C4-2B (cell line): ENCODE measurements around the gene PDGFRB.

Experiments
- H3K27ac ChIP-seq: fragments of 450-650 bp; 2 replicates; pipeline ENCODE4 v1.5.1; 2017
- ZFX ChIP-seq: fragments of 450-650 bp; IDR thresholded peaks from 2 replicates; pipeline ENCODE4 v1.6.1; 2017
- TF ChIP-seq, protein P1 (sequence below): fragments of 450-650 bp; conservative IDR thresholded peaks from 2 replicates; pipeline ENCODE4 v1.5.1; 2017; ENCODE audit warnings: mild to moderate bottlenecking

Gene PDGFRB

DNA sequence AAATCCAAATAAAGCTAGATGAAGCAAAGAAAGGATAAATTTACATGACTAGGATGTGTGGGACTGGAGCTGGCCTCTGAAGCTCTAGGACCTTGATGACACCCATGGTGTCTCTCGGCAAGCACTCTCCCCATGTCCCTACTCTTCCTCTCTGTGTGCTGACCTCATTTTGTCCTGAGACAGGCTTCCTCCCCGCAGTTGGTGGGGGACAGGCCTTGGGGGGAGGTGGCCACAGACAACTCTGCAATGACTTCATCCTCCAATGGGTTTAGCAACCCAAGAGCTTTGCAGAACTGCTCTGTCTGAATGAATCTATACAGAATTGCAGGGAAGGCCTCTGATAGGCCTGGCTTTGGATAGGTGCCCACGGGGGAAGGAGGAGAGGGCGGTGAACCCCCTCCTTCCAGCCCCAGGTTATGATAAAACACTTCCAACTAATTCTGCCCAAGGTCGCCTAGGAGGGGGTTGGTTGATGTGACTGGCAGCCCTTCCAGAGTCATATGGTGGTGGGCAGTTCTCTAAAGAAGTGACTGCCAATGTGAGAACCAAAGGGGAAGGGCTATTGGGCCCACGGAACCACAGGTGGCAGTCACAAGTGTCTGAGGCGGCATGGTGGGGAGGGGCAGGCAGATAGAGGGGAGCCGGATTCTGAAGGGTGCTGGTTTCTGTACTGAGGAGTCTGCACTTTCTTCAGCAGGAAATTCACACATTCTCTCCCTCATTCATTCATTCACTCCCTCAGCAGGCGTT, 40.3 kb upstream of the PDGFRB start:
- H3K27ac ChIP-seq = no peak overlapping the region
- no peak for TF ChIP-seq ZFX
- TF ChIP-seq, protein P1, sequence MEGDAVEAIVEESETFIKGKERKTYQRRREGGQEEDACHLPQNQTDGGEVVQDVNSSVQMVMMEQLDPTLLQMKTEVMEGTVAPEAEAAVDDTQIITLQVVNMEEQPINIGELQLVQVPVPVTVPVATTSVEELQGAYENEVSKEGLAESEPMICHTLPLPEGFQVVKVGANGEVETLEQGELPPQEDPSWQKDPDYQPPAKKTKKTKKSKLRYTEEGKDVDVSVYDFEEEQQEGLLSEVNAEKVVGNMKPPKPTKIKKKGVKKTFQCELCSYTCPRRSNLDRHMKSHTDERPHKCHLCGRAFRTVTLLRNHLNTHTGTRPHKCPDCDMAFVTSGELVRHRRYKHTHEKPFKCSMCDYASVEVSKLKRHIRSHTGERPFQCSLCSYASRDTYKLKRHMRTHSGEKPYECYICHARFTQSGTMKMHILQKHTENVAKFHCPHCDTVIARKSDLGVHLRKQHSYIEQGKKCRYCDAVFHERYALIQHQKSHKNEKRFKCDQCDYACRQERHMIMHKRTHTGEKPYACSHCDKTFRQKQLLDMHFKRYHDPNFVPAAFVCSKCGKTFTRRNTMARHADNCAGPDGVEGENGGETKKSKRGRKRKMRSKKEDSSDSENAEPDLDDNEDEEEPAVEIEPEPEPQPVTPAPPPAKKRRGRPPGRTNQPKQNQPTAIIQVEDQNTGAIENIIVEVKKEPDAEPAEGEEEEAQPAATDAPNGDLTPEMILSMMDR = no peak

DNA sequence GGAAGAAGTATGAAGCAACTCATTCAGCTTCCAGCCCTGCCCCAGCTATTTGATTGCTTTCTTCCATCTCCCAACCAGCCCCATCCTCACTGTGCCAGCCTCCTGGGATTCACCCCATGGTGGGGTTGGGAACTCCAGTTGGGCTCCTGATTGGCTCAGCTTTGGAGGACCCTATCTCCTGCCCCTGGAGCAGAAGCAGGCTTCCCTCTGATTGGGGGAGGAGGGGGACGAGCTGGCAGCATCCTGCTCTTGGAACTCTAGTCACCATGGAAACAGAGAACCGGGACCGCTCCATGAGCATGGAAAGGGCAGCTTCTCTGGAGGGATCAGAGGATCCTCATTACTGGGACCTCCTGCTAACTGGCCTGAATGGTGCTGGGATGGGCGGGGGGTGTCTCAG, 36.8 kb upstream of the PDGFRB start:
- TF ChIP-seq ZFX = no peak
- TF ChIP-seq, protein P1 = no peak
- no peak overlapping the region for H3K27ac ChIP-seq

DNA sequence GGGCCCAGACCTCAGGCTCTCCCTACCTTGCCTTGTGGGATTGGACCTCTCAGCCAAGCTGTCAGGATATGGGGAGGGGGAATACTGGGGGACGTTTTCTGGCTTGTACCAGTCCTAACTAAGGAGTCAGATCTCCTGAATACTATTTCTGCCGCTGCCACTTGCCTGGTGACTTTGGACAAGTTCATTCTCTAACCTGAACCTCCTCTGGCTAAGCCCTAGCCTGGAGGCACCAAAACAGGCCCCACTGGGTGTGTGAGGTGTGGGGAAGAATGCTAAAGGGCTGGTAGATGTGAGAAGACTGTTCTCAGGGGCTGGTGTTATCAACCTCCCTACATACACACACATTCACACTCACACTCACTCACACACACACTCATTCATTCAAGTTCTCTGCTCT, 35.3 kb upstream of the PDGFRB start:
- no peak overlapping the region for H3K27ac ChIP-seq
- TF ChIP-seq, protein P1 = no peak
- no peak for TF ChIP-seq ZFX

DNA sequence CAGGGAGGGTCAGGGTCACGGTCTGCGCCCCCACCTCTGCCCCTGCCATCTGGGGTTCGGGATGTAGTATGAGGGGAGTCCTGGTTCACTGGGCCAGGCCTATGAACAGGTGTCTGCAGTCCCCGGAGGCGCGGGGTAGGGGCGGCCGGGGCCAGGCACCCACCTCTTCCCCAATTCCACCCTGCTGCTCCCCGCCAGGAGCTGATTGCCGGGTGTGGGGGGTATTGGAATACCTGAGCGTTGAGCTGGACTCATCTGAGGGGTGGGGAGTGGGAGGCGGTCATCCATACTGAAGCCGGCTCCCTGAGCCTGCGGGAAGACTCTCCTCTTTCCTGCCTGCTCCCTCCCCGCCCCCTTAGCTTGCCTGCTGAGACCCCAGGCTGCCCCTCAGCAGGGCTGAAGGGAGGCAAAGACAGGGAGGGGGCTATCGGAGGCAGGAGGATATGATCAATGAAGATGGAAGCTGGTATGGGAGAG, 34.9 kb upstream of the PDGFRB start:
- no peak for TF ChIP-seq ZFX
- no peak overlapping the region for H3K27ac ChIP-seq

DNA sequence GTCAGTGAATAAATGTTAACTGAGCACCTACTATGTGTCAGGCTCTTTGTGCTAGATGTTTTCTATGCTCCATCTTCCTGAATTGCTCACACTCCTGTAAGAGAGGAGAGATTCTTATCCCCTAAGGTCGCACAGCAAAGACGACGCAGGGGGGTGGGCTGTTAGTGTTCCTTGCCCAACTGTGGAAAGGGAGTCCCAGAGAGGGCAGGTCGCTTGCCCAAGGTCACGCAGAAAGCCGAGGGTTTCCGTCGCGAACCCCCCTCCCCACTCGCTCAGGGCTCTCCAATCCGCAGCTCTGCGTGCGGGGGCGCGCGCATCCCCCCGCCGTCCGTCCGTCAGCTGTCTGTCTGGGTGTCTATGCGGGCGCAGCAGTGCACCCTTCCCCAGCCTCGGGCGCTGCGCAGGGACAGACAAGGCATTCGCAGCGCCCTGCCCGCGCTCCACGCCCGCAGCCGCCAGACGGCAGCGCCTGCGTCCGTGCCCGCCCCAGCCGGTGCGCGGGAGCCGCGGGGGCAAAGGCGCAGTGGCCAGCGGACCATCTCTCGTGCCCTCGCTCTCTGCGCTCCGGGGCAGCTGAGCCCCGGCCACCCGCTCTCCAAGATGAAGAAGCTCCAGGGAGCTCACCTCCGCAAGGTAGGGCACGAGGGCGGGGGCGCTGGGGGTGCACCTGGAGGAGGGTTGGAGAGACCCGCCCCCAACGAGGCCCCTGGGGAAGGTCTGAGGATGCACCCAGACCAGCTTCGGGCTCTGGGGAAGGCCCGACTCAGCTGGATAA, 34.3 kb upstream of the PDGFRB start, which contains the start of gene SLC6A7:
TSS of gene SLC6A7 (plus strand) at position 335 of the 775 bp plus-strand sequence. CDS start at position 601, 266 bp downstream.
- no peak within 1 kb of the TSS for H3K27ac ChIP-seq
- TF ChIP-seq, protein P1 = no peak
- no peak for TF ChIP-seq ZFX

DNA sequence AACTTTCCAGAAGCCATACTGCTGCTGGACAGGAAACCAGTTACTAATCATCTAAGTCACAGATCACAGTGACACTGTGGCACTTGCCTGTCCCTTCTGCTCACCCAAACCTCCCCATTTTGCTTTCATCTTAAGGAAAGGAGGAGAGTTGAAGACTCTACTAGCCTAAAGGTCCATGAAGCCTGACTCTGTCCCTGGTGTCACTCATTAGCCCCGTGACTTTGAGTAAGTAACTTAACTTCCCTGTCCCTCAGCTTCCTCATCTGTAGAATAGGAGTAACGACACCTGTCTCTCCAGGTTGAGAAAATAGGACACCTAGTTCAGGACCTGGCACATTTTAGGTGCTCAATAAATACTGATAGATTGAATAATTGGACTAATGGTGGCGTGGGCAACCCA, 33.7 kb upstream of the PDGFRB start:
- no peak overlapping the region for H3K27ac ChIP-seq
- TF ChIP-seq, protein P1 = no peak
- TF ChIP-seq ZFX = no peak

DNA sequence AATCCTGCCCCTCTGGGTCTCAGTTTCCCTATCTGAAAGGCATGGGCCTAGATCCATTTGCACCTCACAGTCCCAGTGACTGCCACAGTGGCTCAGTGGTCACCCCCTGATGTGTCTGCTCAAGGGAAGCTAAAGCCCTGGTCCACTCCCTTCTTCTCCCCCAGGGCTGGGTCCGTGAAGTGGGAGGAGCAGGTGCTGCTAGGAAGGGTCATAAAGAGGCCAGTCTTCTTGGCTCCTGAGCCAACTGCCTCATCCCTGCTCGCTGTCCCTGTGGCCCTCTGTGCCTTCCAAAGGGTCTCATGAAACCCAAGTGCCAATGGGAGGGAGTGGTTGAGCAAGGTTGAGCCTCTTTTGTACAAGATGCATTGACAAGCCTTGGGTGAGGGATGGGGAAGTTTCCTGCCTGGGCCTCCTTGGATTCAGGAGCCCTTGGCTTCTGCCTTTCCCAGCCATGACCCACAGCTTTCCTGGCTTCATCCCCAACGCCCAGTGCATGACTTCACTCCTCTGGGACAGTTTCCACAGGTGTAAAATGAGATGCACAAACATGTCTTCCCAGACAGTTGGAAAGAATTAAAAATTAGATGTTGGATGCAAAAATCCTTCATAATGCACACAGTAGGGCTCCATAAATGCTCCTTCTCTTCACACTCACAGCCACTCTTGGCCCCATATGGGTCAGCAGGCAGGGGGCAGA, 32.6 kb upstream of the PDGFRB start:
- H3K27ac ChIP-seq = no peak overlapping the region
- TF ChIP-seq ZFX = no peak
- TF ChIP-seq, protein P1 = no peak
